H9 (cell line): ENCODE measurements around the gene CCM2. TPM values are rescaled to one million over a fixed set of nuclear protein-coding genes. Genes with fewer than 3 reads are reported as not detected.

Source experiments
- DNase-seq: peaks from one replicate; pipeline ENCODE4 v3.0.0-alpha.2; 2017
- H2AFZ ChIP-seq: one replicate; pipeline ENCODE4 v1.6.1; 2013; ENCODE audit warnings: mild to moderate bottlenecking, low read length, control low read depth, moderate library complexity
- H2AK5ac ChIP-seq: 2 replicates; pipeline ENCODE4 v1.6.1; 2013; ENCODE audit warnings: low read length, control low read depth, mixed read lengths; ENCODE audit not compliant: insufficient read length
- H2BK120ac ChIP-seq: one replicate; pipeline ENCODE4 v1.6.1; 2013; ENCODE audit warnings: low read depth, mild to moderate bottlenecking, low read length, control low read depth, inconsistent platforms; ENCODE audit not compliant: poor library complexity, severe bottlenecking
- H2BK12ac ChIP-seq: 2 replicates; pipeline ENCODE4 v1.6.1; 2013; ENCODE audit warnings: low read length, control low read depth, mixed read lengths, low read depth; ENCODE audit not compliant: insufficient read length
- H2BK15ac ChIP-seq: 2 replicates; pipeline ENCODE4 v1.6.1; 2013; ENCODE audit warnings: low read depth, low read length, control low read depth
- H2BK20ac ChIP-seq: one replicate; pipeline ENCODE4 v1.6.1; 2013; ENCODE audit warnings: low read depth, mild to moderate bottlenecking, low read length, control low read depth, inconsistent platforms; ENCODE audit not compliant: poor library complexity, severe bottlenecking
- H2BK5ac ChIP-seq: 2 replicates; pipeline ENCODE4 v1.6.1; 2013; ENCODE audit warnings: low read length, control low read depth, mixed read lengths; ENCODE audit not compliant: insufficient read length
- H3K14ac ChIP-seq: 2 replicates; pipeline ENCODE4 v1.6.1; 2013; ENCODE audit warnings: low read length, control low read depth; ENCODE audit not compliant: insufficient read depth
- H3K18ac ChIP-seq: 2 replicates; pipeline ENCODE4 v1.6.1; 2013; ENCODE audit warnings: low read depth, mild to moderate bottlenecking, mixed read lengths, low read length, control low read depth; ENCODE audit not compliant: insufficient read length
- H3K23ac ChIP-seq: 2 replicates; pipeline ENCODE4 v1.6.1; 2013; ENCODE audit warnings: low read length, control low read depth, mixed read lengths, low read depth; ENCODE audit not compliant: insufficient read length
- H3K23me2 ChIP-seq: 2 replicates; pipeline ENCODE4 v1.6.1; 2013; ENCODE audit warnings: low read depth, mild to moderate bottlenecking, mixed read lengths, low read length, control low read depth; ENCODE audit not compliant: insufficient read length, poor library complexity, severe bottlenecking
- H3K27ac ChIP-seq: 2 replicates; pipeline ENCODE4 v1.5.1; 2013; ENCODE audit warnings: low read length, control low read depth, mixed read lengths, low read depth; ENCODE audit not compliant: insufficient read length
- H3K27me3 ChIP-seq: 2 replicates; pipeline ENCODE4 v1.6.1; 2013; ENCODE audit warnings: low read length, control low read depth, inconsistent platforms; ENCODE audit not compliant: insufficient read depth
- H3K4ac ChIP-seq: 2 replicates; pipeline ENCODE4 v1.6.1; 2013; ENCODE audit warnings: low read depth, mild to moderate bottlenecking, control low read depth, inconsistent platforms, low read length, moderate library complexity
- H3K4me1 ChIP-seq: 2 replicates; pipeline ENCODE4 v1.6.1; 2013; ENCODE audit warnings: low read length, control low read depth, inconsistent platforms; ENCODE audit not compliant: insufficient read depth
- H3K4me2 ChIP-seq: 2 replicates; pipeline ENCODE4 v1.6.1; 2013; ENCODE audit warnings: low read length, control low read depth, mixed read lengths; ENCODE audit not compliant: insufficient read length, insufficient read depth
- H3K56ac ChIP-seq: 2 replicates; pipeline ENCODE4 v1.6.1; 2013; ENCODE audit warnings: low read depth, mild to moderate bottlenecking, mixed read lengths, low read length, control low read depth; ENCODE audit not compliant: insufficient read length
- H3K79me1 ChIP-seq: 2 replicates; pipeline ENCODE4 v1.6.1; 2013; ENCODE audit warnings: low read depth, mild to moderate bottlenecking, moderate library complexity, low read length, control low read depth, inconsistent platforms; ENCODE audit not compliant: insufficient read depth, poor library complexity, severe bottlenecking
- H3K79me2 ChIP-seq: 2 replicates; pipeline ENCODE4 v1.6.1; 2013; ENCODE audit warnings: low read length, control low read depth, inconsistent platforms; ENCODE audit not compliant: insufficient read depth
- H3K9ac ChIP-seq: 2 replicates; pipeline ENCODE4 v1.6.1; 2013; ENCODE audit warnings: low read length, control low read depth, mixed read lengths; ENCODE audit not compliant: insufficient read length; ENCODE audit errors: extremely low read depth
- H3K9me3 ChIP-seq: one replicate; pipeline ENCODE4 v1.6.1; 2013; ENCODE audit warnings: low read depth, low read length, inconsistent platforms; ENCODE audit not compliant: control insufficient read depth
- H3T11ph ChIP-seq: one replicate; pipeline ENCODE4 v1.6.1; 2013; ENCODE audit warnings: mild to moderate bottlenecking, low read length, control low read depth, inconsistent platforms
- H4K20me1 ChIP-seq: one replicate; pipeline ENCODE4 v1.6.1; 2013; ENCODE audit not compliant: control insufficient read depth, insufficient read length, insufficient read depth
- H4K5ac ChIP-seq: 2 replicates; pipeline ENCODE4 v1.6.1; 2013; ENCODE audit warnings: low read depth, mild to moderate bottlenecking, mixed read lengths, low read length, control low read depth; ENCODE audit not compliant: insufficient read length
- H4K8ac ChIP-seq: replicated peaks from 2 replicates; pipeline ENCODE4 v1.6.1; 2013; ENCODE audit warnings: low read length, control low read depth, mixed read lengths, low read depth; ENCODE audit not compliant: insufficient read length
- H4K91ac ChIP-seq: 2 replicates; pipeline ENCODE4 v1.6.1; 2013; ENCODE audit warnings: low read depth, mild to moderate bottlenecking, moderate library complexity, mixed read lengths, low read length, control low read depth; ENCODE audit not compliant: insufficient read length
- H3K27ac Mint-ChIP-seq, 3 experiments: 2 replicates in 2 of 3; 3 replicates in 1 of 3; pipeline ENCODE4 v1.8.0; 2020 to 2021; ENCODE audit warnings: mixed read lengths in 3 of 3, mild to moderate bottlenecking in 1 of 3, moderate library complexity in 1 of 3
- H3K27me3 Mint-ChIP-seq: 2 replicates; pipeline ENCODE4 v1.8.0; 2021; ENCODE audit warnings: low read depth, mild to moderate bottlenecking, moderate library complexity, mixed read lengths
- H3K36me3 Mint-ChIP-seq, 3 experiments: 2 replicates in 2 of 3; 3 replicates in 1 of 3; pipeline ENCODE4 v1.8.0; 2020 to 2021; ENCODE audit warnings: low read depth in 3 of 3, mixed read lengths in 3 of 3; ENCODE audit not compliant: insufficient read depth in 1 of 3
- H3K4me1 Mint-ChIP-seq, 2 experiments: 2 replicates each; pipeline ENCODE4 v1.8.0; 2020; ENCODE audit warnings: mixed read lengths in 2 of 2
- H3K4me3 Mint-ChIP-seq, 2 experiments: 2 replicates in 1 of 2; 3 replicates in 1 of 2; pipeline ENCODE4 v1.8.0; 2020 to 2021; ENCODE audit warnings: mild to moderate bottlenecking in 2 of 2, mixed read lengths in 2 of 2, moderate library complexity in 1 of 2
- H3K9me3 Mint-ChIP-seq, 2 experiments: 2 replicates in 1 of 2; 3 replicates in 1 of 2; pipeline ENCODE4 v1.8.0; 2020; ENCODE audit warnings: mild to moderate bottlenecking in 2 of 2, mixed read lengths in 2 of 2, moderate library complexity in 1 of 2
- CTCF ChIP-seq: fragments of 200-600 bp; sonication (generic); conservative IDR thresholded peaks from 3 replicates; pipeline ENCODE4 v1.8.0; 2021; ENCODE audit warnings: antibody characterized with exemption, mild to moderate bottlenecking
- WGBS: extraction: QIAGEN DNeasy Blood & Tissue Kit; methylation state at CpG from one replicate; pipeline ENCODE4 v1.1.7; 2013; ENCODE audit warnings: missing lambda C conversion rate, low lambda C conversion rate, mixed read lengths; ENCODE audit not compliant: insufficient read length; ENCODE audit errors: extremely low coverage; 5-methylcytosine and 5-hydroxymethylcytosine counted together
- total RNA-seq: library from RNA; stranded (reverse); gene quantifications from 2 replicates; pipeline ENCODE4 v1.2.1, GENCODE V29; 2021

The CCM2 gene
- total RNA-seq, 1 experiment from 2014 or later = 30.4 TPM

- Histone ChIP-seq H3K23ac (no peak overlapping the region), H2BK15ac (no peak overlapping the region), H3K4ac (no peak overlapping the region), H2BK5ac (no peak overlapping the region), H2AFZ (no peak overlapping the region), H3K9ac (no peak overlapping the region), H4K91ac (no peak overlapping the region), H3K14ac (no peak overlapping the region), H4K8ac (no peak overlapping the region), H4K20me1 (no peaks in the 10 kb centered on the region), H3K4me1 (no peaks in the 10 kb centered on the region), H3K56ac (no peak overlapping the region), H2BK20ac (no peak overlapping the region), H3K9me3 (no peaks in the 10 kb centered on the region), H2AK5ac (no peak overlapping the region), H3K23me2 (no peaks in the 10 kb centered on the region), H3K79me2 (no peaks in the 10 kb centered on the region), H3K18ac (no peak overlapping the region), H3K4me2 (no peak overlapping the region), H3T11ph (no peak overlapping the region), H2BK12ac (no peak overlapping the region), H3K27ac (no peak overlapping the region), H2BK120ac (no peak overlapping the region), H4K5ac (no peak overlapping the region), H3K79me1 (no peaks in the 10 kb centered on the region), H3K27me3 (no peaks in the 10 kb centered on the region)
- H3K36me3 Mint-ChIP-seq = peaks cover 0 to 25% (median 18%) of the 10 kb centered on the region in 3 experiments; a peak in 6 of 7 replicates
- no peaks in the 10 kb centered on the region for H3K27me3 Mint-ChIP-seq
- peaks cover 17 to 21% of the 10 kb centered on the region in 2 experiments for H3K4me1 Mint-ChIP-seq
- no peak for TF ChIP-seq CTCF
- no peak overlapping the region for H3K27ac Mint-ChIP-seq
- DNase-seq = no peak
- WGBS = no CpG with 5 or more reads among the region's 7 CpGs
- no peak overlapping the region for H3K4me3 Mint-ChIP-seq
- H3K9me3 Mint-ChIP-seq = no peaks in the 10 kb centered on the region
Observed at GRCh38 chr7:45028920-45029344, 28.9 kb downstream of the CCM2 start.
